KG1 (cell line): Measurements from ENCODE around the gene GABARAPL1.

Source experiments
- DNase-seq: peaks from one replicate; lab custom pipeline; 2025; lab: John Stamatoyannopoulos, UW

The GABARAPL1 gene

GRCh38 chr12:10235761-10236631 lies 23.3 kb downstream of the GABARAPL1 start:
- peak; percentile 2 for DNase-seq

GRCh38 chr12:10236720-10237119 lies 24.0 kb downstream of the GABARAPL1 start:
- no peak for DNase-seq

GRCh38 chr12:10238526-10238925 lies 25.8 kb downstream of the GABARAPL1 start:
- no peak for DNase-seq

DNA sequence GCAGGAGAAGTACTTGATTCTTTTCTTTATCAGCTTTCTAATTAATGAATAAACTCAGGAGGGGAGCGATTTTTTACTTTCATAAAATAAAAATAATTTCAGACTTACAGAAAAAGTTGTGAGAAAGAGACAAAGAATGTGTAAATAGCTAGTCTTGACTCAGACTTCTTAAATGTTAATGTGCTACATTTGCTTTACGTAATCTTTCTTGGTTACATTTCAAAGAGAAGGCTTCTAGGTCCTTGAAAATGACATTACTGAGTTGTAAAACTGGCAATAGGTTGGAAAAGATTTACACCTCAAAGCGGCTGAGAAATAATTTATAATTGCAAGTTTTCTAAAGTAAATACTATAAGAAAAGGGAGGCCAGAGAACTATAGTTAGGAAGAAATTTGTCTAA lies 28.6 kb downstream of the GABARAPL1 start:
- DNase-seq: no peak

DNA sequence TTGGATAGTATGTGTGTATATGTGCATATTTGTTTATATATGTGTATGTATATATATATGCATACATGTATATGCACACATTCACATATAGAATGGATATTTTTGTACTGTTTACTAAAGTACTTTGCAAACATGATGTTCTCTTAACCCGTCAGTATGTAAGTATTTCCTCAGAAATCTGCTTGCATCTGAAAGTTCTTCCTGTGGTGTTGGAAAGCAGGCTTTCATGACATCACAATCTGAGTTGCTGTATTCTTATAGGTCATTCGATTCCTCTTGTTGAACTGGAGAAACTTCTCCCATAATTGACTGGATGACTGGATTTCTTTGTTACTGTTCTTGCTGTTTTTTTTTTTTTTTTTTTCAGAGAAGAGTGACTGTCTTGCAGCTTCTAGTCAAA lies 29.1 kb downstream of the GABARAPL1 start:
- DNase-seq: no peak

- no peak for DNase-seq
These were observed 29.9 kb downstream of the GABARAPL1 start for GRCh38 chr12:10242539-10242938.

DNA sequence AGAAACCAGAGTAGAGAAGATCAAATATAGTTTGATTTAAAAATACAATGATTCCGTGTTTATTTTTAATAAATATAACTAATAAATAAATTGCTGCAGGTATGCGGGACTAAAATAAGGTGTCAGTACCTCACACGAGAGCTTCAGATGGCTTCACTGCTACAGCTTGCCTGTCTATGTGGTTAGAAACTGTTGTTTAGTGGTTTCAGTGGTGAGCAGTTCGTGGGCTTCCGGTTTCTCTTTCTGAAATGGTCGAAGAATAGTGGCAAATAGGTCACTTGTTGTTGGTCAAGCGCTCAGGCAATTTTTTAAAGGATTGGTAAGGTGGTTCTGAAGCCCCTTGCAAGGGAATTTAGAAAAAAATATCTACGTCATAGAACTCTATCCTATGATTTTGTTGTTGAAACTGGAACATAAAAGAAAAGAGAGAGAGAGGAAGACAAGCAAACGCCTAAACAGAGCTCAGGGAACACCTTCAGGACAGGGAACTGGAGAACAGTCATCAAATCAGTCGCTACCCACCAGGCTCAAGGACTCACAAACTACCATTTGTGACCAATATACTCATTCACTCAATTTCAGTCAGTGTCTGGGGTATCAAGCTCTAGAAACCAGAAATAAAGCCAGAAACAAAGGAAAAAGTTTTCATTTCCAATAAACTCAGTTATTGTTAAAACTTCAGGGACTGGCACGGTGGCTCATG lies 31.3 kb downstream of the GABARAPL1 start:
- no peak for DNase-seq

DNA sequence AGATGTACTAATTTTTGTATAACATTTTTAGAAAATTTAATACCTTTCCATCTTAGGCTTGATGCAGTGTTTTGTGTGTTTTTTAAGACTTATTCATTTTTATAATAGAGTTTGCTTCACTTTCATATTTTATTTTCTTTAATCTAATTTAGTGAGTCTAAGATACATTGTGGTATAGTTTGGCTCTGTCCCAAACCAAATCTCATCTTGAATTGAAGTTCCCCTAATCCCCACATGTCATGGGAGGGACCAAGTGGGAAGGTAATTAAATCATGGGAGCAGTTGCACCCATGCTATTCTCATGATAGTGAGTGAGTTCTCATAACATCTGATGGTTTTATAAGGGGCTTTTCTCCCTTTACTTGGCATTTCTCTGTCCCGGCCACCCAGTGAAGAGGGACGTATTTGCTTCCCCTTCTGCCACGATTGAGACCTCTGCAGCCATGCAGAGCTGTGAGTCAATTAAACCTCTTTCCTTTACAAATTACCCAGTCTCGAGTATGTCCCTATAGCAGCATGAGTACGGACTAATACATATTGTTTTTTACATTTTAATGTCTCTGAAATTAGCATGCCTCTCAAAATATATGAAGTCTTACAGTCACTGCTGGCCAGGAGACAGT lies 34.9 kb downstream of the GABARAPL1 start:
- no peak for DNase-seq

DNA sequence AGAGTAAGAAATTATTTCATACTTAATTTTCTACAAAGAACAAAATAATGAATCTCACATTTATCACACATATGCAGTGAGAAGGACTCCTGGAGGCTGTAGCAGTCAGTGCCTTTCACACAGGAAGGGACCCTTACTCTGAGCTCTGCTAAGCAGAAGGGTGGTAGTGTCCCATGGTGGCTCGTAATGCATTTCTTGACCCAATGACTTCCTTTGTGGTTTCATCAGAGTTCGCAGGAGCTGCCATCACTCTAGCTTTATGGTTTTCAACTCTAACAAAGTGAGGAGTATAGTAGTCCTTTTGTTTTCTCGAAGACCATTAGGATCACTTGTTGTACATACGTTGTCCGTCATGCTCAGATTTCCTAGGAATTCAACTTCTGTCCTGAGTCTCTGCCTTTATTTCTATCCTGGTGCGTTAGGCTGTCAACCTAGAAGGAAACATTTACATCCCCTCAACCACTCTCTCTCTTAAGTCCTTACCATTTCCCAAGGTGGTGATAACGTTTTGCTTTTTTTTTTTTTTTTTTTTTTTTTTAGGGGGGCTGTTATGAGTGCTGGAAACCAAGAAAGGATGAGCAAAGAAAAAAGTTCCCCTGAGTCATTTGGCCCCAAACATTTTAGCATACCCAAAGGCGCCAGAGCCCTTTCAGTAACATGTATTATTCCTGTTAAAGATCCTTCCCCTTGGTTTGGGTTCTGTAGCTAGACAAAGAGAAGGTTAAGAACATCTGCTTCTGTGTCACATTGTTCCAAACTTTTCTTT lies 37.2 kb downstream of the GABARAPL1 start:
- DNase-seq: no peak

DNA sequence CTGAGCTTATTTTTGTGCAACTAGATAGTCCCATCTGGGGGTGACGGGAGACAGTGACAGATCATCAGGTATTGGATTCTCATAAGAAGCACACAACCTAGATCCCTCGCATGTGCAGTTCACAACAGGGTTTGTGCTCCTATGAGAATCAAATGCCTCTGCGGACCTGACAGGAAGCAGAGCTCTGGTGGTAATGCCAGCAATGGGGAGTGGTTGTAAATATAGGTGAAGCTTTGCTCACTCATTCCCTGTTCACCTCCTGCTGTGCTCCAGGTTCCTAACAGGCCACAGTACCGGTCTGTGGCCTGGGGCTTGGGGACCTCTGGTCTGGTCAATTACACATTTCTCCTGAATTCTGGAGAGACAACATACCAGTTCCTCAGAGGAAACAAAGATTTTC lies 39.0 kb downstream of the GABARAPL1 start:
- DNase-seq: no peak

- DNase-seq: no peak
These were observed 39.5 kb downstream of the GABARAPL1 start for GRCh38 chr12:10252201-10252600.

DNA sequence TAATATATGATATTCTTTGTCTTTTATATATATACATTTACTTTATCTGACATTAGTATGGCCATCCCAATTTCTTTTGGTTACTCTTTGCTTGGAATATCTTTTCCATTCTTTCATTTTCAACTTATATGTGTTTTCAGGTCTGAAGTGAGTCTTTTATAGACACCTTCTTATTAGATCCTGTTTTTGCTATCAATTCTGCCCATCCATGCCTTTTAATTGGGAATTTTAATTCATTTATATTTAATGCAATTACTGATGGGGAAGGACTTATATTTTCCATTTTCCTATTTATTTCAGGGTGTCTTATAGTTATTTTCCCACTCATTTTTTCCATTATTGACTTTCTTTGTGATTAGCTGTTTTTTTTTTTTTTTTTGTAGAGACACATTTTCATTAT lies 43.4 kb downstream of the GABARAPL1 start:
- DNase-seq: no peak

DNA sequence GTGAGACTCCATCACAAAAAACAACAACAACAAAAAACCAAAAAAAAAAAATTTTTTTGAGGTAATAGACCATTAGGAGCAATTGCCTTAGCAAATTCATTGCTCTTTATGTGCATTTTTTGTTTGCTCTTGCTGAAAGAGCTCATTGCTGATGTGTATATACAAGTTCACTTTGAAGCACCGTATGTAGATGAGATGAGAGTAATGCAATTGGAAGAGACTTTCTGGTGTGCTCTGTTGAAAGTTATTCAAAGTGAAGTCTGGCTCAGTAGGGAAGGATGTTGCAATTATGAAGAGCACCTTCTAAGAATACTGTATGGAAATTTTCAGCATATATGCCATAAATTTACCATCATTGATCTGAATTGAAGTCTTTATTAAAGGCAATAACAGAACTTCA lies 48.2 kb downstream of the GABARAPL1 start:
- no peak for DNase-seq

DNA sequence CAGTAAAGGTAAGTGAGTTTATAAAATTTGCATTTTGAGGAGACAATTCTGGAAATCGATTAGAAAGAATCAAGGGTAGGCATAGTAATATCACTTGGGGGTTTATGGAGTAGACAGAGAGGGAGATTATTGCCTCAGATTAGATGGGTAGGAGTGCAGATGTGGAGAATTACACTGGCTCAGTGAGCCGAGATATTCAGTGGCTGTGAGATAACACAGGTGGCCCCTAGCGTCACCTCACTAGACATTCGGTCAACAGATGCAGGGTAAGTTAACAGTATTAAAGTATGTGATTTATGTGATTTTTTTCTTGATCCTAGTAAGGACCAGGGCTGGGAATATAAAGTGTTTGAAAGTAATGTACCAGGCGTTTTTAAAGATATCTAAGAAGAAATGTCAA lies 55.4 kb downstream of the GABARAPL1 start:
- DNase-seq: no peak

DNA sequence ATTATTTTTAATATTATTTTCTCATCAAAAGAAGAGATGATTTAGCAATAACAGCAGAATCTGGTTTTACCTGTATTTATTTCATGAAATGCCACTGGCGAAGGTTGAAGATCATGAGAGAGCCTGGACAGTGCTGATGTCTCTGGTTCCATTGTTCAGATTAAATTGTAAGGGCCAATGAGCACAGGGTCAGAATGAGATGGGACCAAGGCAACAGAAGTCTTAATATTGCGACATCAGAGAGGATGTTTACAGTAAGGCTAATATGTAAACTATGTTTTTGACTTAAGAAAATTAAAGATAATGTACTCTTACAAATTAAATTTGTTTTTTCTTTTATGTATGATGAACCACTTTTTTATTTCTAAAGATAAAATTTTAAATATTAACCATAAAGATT lies 59.8 kb downstream of the GABARAPL1 start:
- no peak for DNase-seq
